ENCODE data around the gene SHOX.

SHOX gene

DNA sequence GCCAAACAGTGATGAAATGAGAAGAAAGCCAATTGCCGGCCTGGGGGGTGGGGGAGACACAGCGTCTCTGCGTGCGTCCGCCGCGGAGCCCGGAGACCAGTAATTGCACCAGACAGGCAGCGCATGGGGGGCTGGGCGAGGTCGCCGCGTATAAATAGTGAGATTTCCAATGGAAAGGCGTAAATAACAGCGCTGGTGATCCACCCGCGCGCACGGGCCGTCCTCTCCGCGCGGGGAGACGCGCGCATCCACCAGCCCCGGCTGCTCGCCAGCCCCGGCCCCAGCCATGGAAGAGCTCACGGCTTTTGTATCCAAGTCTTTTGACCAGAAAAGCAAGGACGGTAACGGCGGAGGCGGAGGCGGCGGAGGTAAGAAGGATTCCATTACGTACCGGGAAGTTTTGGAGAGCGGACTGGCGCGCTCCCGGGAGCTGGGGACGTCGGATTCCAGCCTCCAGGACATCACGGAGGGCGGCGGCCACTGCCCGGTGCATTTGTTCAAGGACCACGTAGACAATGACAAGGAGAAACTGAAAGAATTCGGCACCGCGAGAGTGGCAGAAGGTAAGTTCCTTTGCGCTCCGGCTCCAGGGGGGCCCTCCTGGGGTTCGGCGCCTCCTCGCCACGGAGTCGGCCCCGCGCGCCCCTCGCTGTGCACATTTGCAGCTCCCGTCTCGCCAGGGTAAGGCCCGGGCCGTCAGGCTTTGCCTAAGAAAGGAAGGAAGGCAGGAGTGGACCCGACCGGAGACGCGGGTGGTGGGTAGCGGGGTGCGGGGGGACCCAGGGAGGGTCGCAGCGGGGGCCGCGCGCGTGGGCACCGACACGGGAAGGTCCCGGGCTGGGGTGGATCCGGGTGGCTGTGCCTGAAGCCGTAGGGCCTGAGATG, at the start of gene SHOX:
TSS of gene SHOX (plus strand) at position 180 of the 885 bp plus-strand sequence. CDS start at position 287, 107 bp downstream.
- Mint-ChIP-seq H3K4me3 (peak within 1 kb of the TSS; percentile 52), H3K27me3 (ENCODE audit: low read depth, poor library complexity) (peaks cover 98% of the 10 kb centered on the region), H3K27ac (no peak within 1 kb of the TSS), H3K36me3 (ENCODE audit: low read depth) (no peaks in the 10 kb centered on the region), H3K9me3 (peaks cover 11% of the 10 kb centered on the region), H3K4me1 (peaks cover 48% of the 10 kb centered on the region)
- TF ChIP-seq, protein P1, sequence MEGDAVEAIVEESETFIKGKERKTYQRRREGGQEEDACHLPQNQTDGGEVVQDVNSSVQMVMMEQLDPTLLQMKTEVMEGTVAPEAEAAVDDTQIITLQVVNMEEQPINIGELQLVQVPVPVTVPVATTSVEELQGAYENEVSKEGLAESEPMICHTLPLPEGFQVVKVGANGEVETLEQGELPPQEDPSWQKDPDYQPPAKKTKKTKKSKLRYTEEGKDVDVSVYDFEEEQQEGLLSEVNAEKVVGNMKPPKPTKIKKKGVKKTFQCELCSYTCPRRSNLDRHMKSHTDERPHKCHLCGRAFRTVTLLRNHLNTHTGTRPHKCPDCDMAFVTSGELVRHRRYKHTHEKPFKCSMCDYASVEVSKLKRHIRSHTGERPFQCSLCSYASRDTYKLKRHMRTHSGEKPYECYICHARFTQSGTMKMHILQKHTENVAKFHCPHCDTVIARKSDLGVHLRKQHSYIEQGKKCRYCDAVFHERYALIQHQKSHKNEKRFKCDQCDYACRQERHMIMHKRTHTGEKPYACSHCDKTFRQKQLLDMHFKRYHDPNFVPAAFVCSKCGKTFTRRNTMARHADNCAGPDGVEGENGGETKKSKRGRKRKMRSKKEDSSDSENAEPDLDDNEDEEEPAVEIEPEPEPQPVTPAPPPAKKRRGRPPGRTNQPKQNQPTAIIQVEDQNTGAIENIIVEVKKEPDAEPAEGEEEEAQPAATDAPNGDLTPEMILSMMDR (IDR thresholded peaks at IDR 0.05), result no peak
- peak; percentile 29 for DNase-seq

DNA sequence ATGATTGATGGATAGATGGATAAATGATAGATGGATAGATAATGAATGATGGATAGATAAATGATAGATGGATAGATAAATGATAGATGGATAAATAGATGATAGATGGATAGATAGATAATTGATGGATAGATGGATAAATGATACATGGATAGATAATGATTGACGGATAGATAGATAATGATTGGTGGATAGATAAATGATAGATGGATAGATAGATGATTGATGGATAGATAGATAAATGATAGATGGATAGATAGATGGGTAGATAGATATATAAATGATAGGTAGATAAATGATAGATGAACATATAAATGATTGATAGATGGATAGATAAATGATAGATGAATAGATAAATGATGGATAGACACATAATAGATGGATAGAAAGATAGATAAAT, 49.5 kb upstream of the SHOX start:
- H3K27ac Mint-ChIP-seq, result no peak overlapping the region
- TF ChIP-seq, protein P1 (IDR thresholded peaks at IDR 0.05), result no peak
- no peak overlapping the region for H3K4me3 Mint-ChIP-seq
- H3K4me1 Mint-ChIP-seq, result no peaks in the 10 kb centered on the region
- H3K36me3 Mint-ChIP-seq (ENCODE audit: low read depth), result no peaks in the 10 kb centered on the region
- no peaks in the 10 kb centered on the region for H3K9me3 Mint-ChIP-seq
- H3K27me3 Mint-ChIP-seq (ENCODE audit: low read depth, poor library complexity), result peaks cover 39% of the 10 kb centered on the region
- DNase-seq, result no peak

DNA sequence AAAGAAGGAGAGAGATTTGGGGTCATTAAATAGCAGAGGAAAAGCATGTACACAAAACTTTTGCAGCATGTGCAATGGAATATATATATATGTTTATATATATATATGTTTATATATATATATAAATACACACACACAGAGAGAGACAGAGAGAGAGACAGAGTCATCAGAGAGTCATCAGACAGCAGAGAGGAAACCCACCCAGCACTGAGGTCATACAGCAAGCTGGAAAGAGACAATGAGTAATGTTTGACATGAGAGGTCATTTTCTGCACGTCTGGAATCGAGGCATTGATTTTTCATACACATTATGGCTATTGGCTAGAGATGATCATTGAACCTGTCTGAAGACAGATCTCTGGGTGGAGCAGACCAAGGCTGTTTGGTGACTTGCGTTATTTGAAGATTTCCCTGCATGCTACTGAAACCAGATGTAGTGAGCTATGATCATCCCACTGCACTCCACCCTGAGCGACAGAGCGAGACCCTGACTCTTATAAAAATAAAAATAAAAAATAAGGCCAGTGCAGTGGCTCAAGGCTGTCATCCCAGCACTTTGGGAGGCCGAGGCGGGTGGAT, 48.8 kb upstream of the SHOX start:
- no peak for DNase-seq
- H3K9me3 Mint-ChIP-seq, result no peaks in the 10 kb centered on the region
- H3K4me1 Mint-ChIP-seq, result no peaks in the 10 kb centered on the region
- TF ChIP-seq, protein P1 (IDR thresholded peaks at IDR 0.05), result no peak
- H3K27me3 Mint-ChIP-seq (ENCODE audit: low read depth, poor library complexity), result peaks cover 44% of the 10 kb centered on the region
- H3K4me3 Mint-ChIP-seq, result no peak overlapping the region
- H3K36me3 Mint-ChIP-seq (ENCODE audit: low read depth), result no peaks in the 10 kb centered on the region
- H3K27ac Mint-ChIP-seq, result no peak overlapping the region

DNA sequence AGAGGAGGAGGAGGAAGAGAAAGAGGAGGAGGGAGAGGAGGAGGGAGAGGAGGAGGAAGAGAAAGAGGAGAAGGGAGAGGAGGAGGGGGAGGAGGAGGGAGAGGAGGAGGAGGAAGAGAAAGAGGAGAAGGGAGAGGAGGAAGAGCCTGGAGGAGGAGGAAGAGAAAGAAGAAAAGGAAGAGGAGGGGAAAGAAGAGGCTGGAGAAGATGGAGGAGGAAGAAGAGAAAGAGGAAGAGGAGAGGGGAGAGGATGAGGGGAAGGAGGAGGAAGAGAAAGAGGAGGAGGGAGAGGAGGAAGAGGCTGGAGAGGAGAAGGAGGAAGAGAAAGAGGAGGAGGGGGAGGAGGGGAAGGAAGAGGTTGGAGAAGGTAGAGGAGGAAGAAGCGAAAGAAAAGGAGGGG, 46.0 kb upstream of the SHOX start:
- Mint-ChIP-seq H3K9me3 (no peaks in the 10 kb centered on the region), H3K36me3 (ENCODE audit: low read depth) (no peaks in the 10 kb centered on the region), H3K4me1 (no peaks in the 10 kb centered on the region), H3K27ac (no peak overlapping the region), H3K27me3 (ENCODE audit: low read depth, poor library complexity) (peaks cover 63% of the 10 kb centered on the region), H3K4me3 (no peak overlapping the region)
- DNase-seq, result no peak
- TF ChIP-seq, protein P1 (IDR thresholded peaks at IDR 0.05), result no peak

DNA sequence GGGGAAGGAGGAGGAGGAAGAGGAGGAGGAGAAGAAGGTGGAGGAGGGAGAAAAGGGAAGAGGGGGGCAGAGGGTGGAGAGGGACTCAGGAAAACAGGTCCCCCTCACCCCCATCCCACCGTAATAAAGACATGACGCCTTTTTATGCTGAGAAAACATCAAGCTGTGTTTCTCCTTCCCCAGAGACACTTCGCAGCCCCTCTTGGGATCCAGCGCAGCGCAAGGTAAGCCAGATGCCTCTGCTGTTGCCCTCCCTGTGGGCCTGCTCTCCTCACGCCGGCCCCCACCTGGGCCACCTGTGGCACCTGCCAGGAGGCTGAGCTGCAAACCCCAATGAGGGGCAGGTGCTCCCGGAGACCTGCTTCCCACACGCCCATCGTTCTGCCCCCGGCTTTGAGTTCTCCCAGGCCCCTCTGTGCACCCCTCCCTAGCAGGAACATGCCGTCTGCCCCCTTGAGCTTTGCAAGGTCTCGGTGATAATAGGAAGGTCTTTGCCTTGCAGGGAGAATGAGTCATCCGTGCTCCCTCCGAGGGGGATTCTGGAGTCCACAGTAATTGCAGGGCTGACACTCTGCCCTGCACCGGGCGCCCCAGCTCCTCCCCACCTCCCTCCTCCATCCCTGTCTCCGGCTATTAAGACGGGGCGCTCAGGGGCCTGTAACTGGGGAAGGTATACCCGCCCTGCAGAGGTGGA, 45.3 kb upstream of the SHOX start:
- H3K27ac Mint-ChIP-seq, result no peak overlapping the region
- H3K4me1 Mint-ChIP-seq, result no peaks in the 10 kb centered on the region
- TF ChIP-seq, protein P1 (IDR thresholded peaks at IDR 0.05), result no peak
- H3K9me3 Mint-ChIP-seq, result no peaks in the 10 kb centered on the region
- no peak for DNase-seq
- H3K4me3 Mint-ChIP-seq, result no peak overlapping the region
- H3K36me3 Mint-ChIP-seq (ENCODE audit: low read depth), result no peaks in the 10 kb centered on the region
- peaks cover 70% of the 10 kb centered on the region for H3K27me3 Mint-ChIP-seq (ENCODE audit: low read depth, poor library complexity)

Data from nephron progenitor cell (in vitro differentiated cells).